HG03439 (cell line): ENCODE data around the gene IL1F10.

Experiments used
- ATAC-seq: cut with Tn5 transposase; IDR thresholded peaks from one replicate; pipeline ENCODE4 v1.9.1; 2021; ENCODE audit warnings: mild to moderate bottlenecking, moderate library complexity; ENCODE audit not compliant: unreplicated experiment

IL1F10 gene

GRCh38 chr2:113067681-113068080, at the start of gene IL1F10:
TSS of gene IL1F10 (plus strand) at chr2:113067970. CDS start at chr2:113072739, 4,769 bp downstream.
- no peak for ATAC-seq

- no peak for ATAC-seq
Measured at GRCh38 chr2:113018509-113018908, 49.3 kb upstream of the IL1F10 start.

GRCh38 chr2:113021312-113021711, 46.5 kb upstream of the IL1F10 start:
- ATAC-seq = no peak

GRCh38 chr2:113024764-113025163, 43.0 kb upstream of the IL1F10 start:
- ATAC-seq = no peak

- ATAC-seq = no peak
Measured at GRCh38 chr2:113025737-113026136, 42.0 kb upstream of the IL1F10 start.

- ATAC-seq = no peak
Measured at GRCh38 chr2:113027691-113028090, 40.1 kb upstream of the IL1F10 start.

GRCh38 chr2:113028112-113028511, 39.7 kb upstream of the IL1F10 start:
- ATAC-seq = no peak

- ATAC-seq = no peak
Measured at GRCh38 chr2:113032737-113033136, 35.0 kb upstream of the IL1F10 start.

- ATAC-seq = no peak
Measured at GRCh38 chr2:113034016-113034415, 33.8 kb upstream of the IL1F10 start.

- ATAC-seq = no peak
Measured at GRCh38 chr2:113036763-113037162, 31.0 kb upstream of the IL1F10 start.

- no peak for ATAC-seq
Measured at GRCh38 chr2:113038291-113038690, 29.5 kb upstream of the IL1F10 start.

- ATAC-seq = no peak
Measured at GRCh38 chr2:113039158-113039557, 28.6 kb upstream of the IL1F10 start.

GRCh38 chr2:113039719-113040118, 28.1 kb upstream of the IL1F10 start:
- ATAC-seq = no peak

- ATAC-seq = no peak
Measured at GRCh38 chr2:113041871-113042270, 25.9 kb upstream of the IL1F10 start.

- no peak for ATAC-seq
Measured at GRCh38 chr2:113046465-113046864, 21.3 kb upstream of the IL1F10 start.

- ATAC-seq = no peak
Measured at GRCh38 chr2:113050921-113051895, 16.6 kb upstream of the IL1F10 start.

GRCh38 chr2:113052396-113052917, 15.3 kb upstream of the IL1F10 start, which contains the start of gene IL36B:
TSS of gene IL36B (minus strand) at chr2:113052867.
- ATAC-seq = no peak

- ATAC-seq = no peak
Measured at GRCh38 chr2:113053666-113054065, 14.1 kb upstream of the IL1F10 start.

GRCh38 chr2:113054066-113054465, 13.7 kb upstream of the IL1F10 start:
- no peak for ATAC-seq

GRCh38 chr2:113056521-113056920, 11.2 kb upstream of the IL1F10 start:
- no peak for ATAC-seq

- ATAC-seq = no peak
Measured at GRCh38 chr2:113057117-113057516, 10.7 kb upstream of the IL1F10 start.

- no peak for ATAC-seq
Measured at GRCh38 chr2:113058411-113058994, 9.3 kb upstream of the IL1F10 start.
